ENCODE measurements around the gene SYT12. TPM values are rescaled to one million over a fixed set of nuclear protein-coding genes. Genes with fewer than 3 reads are reported as not detected.

The SYT12 gene
- total and polyA plus RNA-seq, 2 of the 13 experiments (the other 11 are each of a cell fraction or from before 2014, with no cell fraction given): 0.01 to 0.02 TPM

- Histone ChIP-seq H3K9me3 (ENCODE audit: low read length) (no peaks in the 10 kb centered on the region), H3K9ac (ENCODE audit: insufficient read depth, low read depth, low read length) (no peak overlapping the region), H3K36me3 (replicated peaks in 1 of 2; ENCODE audit: control insufficient read depth in 1 of 2, insufficient read depth in 2 of 2, low read length in 2 of 2) (no peaks in the 10 kb centered on the region), H3K79me2 (ENCODE audit: insufficient read depth, low read length) (no peaks in the 10 kb centered on the region), H3K27me3 (ENCODE audit: control insufficient read depth in 1 of 2, insufficient read depth in 2 of 2, low read length in 2 of 2) (peaks cover 0 to 27% of the 10 kb centered on the region in 2 experiments; a peak in 4 of 5 replicates), H3K4me1 (ENCODE audit: insufficient read depth, low read length) (no peaks in the 10 kb centered on the region), H2AFZ (ENCODE audit: low read length) (no peak overlapping the region), H3K4me3 (replicated peaks in 1 of 3; ENCODE audit: insufficient read depth in 1 of 3, low read depth in 2 of 3, low read length in 3 of 3) (no peak overlapping the region), H3K27ac (ENCODE audit: extremely low read length, insufficient read depth, low read length) (no peak overlapping the region), H4K20me1 (ENCODE audit: insufficient read depth, low read length) (no peaks in the 10 kb centered on the region), H3K4me2 (ENCODE audit: low read depth, low read length) (no peak overlapping the region)
- ChIA-PET CTCF (ENCODE audit: low intra/inter-chr PET ratio, low total read pairs) (no interaction called here), POLR2A (no interaction called here)
- BruUV-seq (replicated peaks): no TSS peak
- FAIRE-seq (no peak), ATAC-seq (no peak), DNase-seq (ENCODE audit: low spot score) (no peak)
- intact Hi-C loops (cut with micrococcal nuclease; ENCODE audit: unreplicated experiment) (no loop called here), in situ Hi-C loops (cut with HindIII; ENCODE audit: extremely low pct_ligation_motif_present, low pct_unique_long_range_greater_than_20kb) (no loop called here)
- 48% methylated on average over 8 of the region's 8 CpGs for WGBS (ENCODE audit: low lambda C conversion rate)
- TF ChIP-seq HNRNPH1 (optimal IDR thresholded peaks at IDR 0.05; ENCODE audit: low read depth, low read length) (no peak), CHCHD3 (CRISPR knock-in tag; IDR thresholded peaks at IDR 0.05) (no peak), ZNF317 (CRISPR knock-in tag; IDR thresholded peaks at IDR 0.05) (no peak), SOX6 (IDR thresholded peaks at IDR 0.05) (no peak), SOX6 (CRISPR knock-in tag; IDR thresholded peaks at IDR 0.05) (no peak), SP2 (CRISPR knock-in tag; IDR thresholded peaks at IDR 0.05) (no peak), NFYC (CRISPR knock-in tag; IDR thresholded peaks at IDR 0.05) (no peak), CERS6 (CRISPR knock-in tag; IDR thresholded peaks at IDR 0.05) (no peak), BHLHE40 (IDR thresholded peaks at IDR 0.05; ENCODE audit: low read length) (no peak), ZNF646 (CRISPR knock-in tag; IDR thresholded peaks at IDR 0.05) (no peak), E2F1 (CRISPR knock-in tag; IDR thresholded peaks at IDR 0.05) (no peak), ZSCAN12 (CRISPR knock-in tag; IDR thresholded peaks at IDR 0.05) (no peak), ZNF251 (CRISPR knock-in tag; IDR thresholded peaks at IDR 0.05) (no peak), HNRNPUL1 (IDR thresholded peaks at IDR 0.05; ENCODE audit: low read depth, low read length) (no peak), TFDP1 (CRISPR knock-in tag; IDR thresholded peaks at IDR 0.05; ENCODE audit: borderline replicate concordance) (no peak), HIVEP1 (CRISPR knock-in tag; IDR thresholded peaks at IDR 0.05) (no peak), ZNF790 (CRISPR knock-in tag; IDR thresholded peaks at IDR 0.05; ENCODE audit: borderline replicate concordance) (no peak)
Observed at GRCh38 chr11:67033661-67034166, 10.8 kb downstream of the SYT12 start.

Data from HepG2 (cell line).